ENCODE data around the gene ZNF774.

ZNF774 gene

DNA sequence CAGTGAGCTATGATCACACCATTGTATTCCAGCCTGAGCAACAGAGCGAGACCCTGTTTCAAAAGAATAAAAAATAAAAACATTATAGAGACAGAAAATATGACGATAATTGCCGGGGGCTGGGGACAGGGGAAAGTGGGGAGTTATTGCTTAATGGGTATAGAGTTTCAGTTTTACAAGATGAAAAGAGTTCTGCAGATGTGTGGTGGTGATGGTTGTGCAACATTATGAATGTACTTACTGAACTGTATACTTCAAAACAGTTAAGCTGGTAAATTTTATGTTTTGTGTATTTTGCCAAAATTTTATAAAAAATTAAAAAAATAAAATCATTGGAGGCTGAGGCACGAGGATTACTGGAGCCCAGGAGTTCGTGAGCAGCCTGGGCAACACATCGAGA is 24.8 kb upstream of the ZNF774 start:
- Histone ChIP-seq H3K4me1 (ENCODE audit: insufficient read depth, low read length) (no peaks in the 10 kb centered on the region), H4K20me1 (ENCODE audit: insufficient read depth, low read length) (no peaks in the 10 kb centered on the region), H3K4me2 (ENCODE audit: insufficient read depth, low read length) (no peak overlapping the region), H3K9ac (ENCODE audit: low read depth, low read length) (no peak overlapping the region), H3K79me2 (ENCODE audit: insufficient read depth, low read length) (no peaks in the 10 kb centered on the region), H3K9me3 (ENCODE audit: insufficient read depth, low read length, severe bottlenecking) (no peaks in the 10 kb centered on the region), H3K27me3 (ENCODE audit: insufficient read depth, low read length, poor library complexity) (no peaks in the 10 kb centered on the region), H3K27ac (ENCODE audit: low read length) (no peak overlapping the region), H3K4me3 (ENCODE audit: low read depth in 1 of 2, low read length in 2 of 2) (no peak overlapping the region), H2AFZ (ENCODE audit: low read depth, low read length) (no peak overlapping the region), H3K36me3 (ENCODE audit: insufficient read depth, low read length) (no peaks in the 10 kb centered on the region)
- TF ChIP-seq EZH2 (IDR thresholded peaks at IDR 0.05; ENCODE audit: borderline replicate concordance, low read depth, low read length, severe bottlenecking), result no peak
- TF ChIP-seq, protein P1, sequence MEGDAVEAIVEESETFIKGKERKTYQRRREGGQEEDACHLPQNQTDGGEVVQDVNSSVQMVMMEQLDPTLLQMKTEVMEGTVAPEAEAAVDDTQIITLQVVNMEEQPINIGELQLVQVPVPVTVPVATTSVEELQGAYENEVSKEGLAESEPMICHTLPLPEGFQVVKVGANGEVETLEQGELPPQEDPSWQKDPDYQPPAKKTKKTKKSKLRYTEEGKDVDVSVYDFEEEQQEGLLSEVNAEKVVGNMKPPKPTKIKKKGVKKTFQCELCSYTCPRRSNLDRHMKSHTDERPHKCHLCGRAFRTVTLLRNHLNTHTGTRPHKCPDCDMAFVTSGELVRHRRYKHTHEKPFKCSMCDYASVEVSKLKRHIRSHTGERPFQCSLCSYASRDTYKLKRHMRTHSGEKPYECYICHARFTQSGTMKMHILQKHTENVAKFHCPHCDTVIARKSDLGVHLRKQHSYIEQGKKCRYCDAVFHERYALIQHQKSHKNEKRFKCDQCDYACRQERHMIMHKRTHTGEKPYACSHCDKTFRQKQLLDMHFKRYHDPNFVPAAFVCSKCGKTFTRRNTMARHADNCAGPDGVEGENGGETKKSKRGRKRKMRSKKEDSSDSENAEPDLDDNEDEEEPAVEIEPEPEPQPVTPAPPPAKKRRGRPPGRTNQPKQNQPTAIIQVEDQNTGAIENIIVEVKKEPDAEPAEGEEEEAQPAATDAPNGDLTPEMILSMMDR (IDR thresholded peaks at IDR 0.05; ENCODE audit: borderline replicate concordance, extremely low read depth, low read length, poor library complexity, severe bottlenecking), result no peak
- ATAC-seq (ENCODE audit: insufficient read depth, low read depth), result no peak
- no peak for DNase-seq

DNA sequence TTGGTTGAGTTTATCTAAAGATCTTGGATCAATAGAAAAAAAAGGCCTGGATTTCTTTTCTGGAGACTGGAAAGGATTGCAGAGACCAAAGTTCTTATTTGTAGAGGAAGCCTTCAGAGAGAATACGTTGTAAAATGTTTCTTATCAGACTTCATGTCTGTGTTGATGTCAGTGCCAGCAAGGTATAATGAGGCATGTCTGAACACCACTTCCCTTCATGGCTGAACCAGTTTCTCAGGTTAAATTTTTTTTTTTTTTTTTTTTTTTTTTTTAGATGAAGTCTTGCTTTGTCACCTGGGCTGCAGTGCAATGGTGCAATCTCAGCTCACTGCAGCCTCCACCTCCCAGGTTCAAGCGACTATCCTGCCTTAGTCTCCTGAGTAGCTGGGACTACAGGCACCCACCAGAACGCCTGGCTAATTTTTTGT is 17.8 kb upstream of the ZNF774 start:
- Histone ChIP-seq H3K27me3 (ENCODE audit: insufficient read depth, low read length, poor library complexity) (no peaks in the 10 kb centered on the region), H3K4me3 (ENCODE audit: low read depth in 1 of 2, low read length in 2 of 2) (no peak overlapping the region), H3K4me2 (ENCODE audit: insufficient read depth, low read length) (no peak overlapping the region), H3K9ac (ENCODE audit: low read depth, low read length) (no peak overlapping the region), H3K27ac (ENCODE audit: low read length) (no peak overlapping the region), H3K9me3 (ENCODE audit: insufficient read depth, low read length, severe bottlenecking) (no peaks in the 10 kb centered on the region), H3K79me2 (ENCODE audit: insufficient read depth, low read length) (no peaks in the 10 kb centered on the region), H3K36me3 (ENCODE audit: insufficient read depth, low read length) (no peaks in the 10 kb centered on the region), H3K4me1 (ENCODE audit: insufficient read depth, low read length) (no peaks in the 10 kb centered on the region; the same call in 1 of the 2 replicates), H2AFZ (ENCODE audit: low read depth, low read length) (no peak overlapping the region), H4K20me1 (ENCODE audit: insufficient read depth, low read length) (no peaks in the 10 kb centered on the region)
- TF ChIP-seq, protein P1 (IDR thresholded peaks at IDR 0.05; ENCODE audit: borderline replicate concordance, extremely low read depth, low read length, poor library complexity, severe bottlenecking), result no peak
- TF ChIP-seq EZH2 (IDR thresholded peaks at IDR 0.05; ENCODE audit: borderline replicate concordance, low read depth, low read length, severe bottlenecking), result no peak
- no peak for DNase-seq
- no peak for ATAC-seq (ENCODE audit: insufficient read depth, low read depth)

DNA sequence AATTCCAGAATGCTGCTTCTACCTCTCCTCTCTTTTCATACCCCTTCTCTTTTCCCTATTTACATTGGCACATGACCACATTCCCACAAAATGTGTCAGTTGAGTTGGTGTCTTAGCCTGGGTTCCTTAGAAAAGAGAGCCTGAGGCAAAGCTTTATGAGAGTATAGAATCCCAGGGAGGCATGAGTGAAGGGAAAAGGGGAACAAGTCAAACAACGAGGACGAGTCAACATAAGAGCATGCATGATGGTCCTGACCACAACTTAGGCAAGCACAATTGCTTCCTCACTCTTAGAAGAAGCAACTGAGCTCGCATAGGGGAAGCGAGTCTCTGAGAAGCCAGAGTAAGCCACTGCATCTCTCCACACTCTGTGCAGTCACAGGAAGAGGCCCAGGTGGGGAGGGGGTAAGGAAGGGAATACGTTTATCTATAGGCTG is 15.4 kb upstream of the ZNF774 start:
- Histone ChIP-seq H3K27ac (ENCODE audit: low read length) (no peak overlapping the region), H3K9ac (ENCODE audit: low read depth, low read length) (no peak overlapping the region)

More for the DNA sequence above, 15.4 kb upstream of the ZNF774 start:
- H3K4me3 ChIP-seq (ENCODE audit: low read depth in 1 of 2, low read length in 2 of 2), result no peak overlapping the region
- H3K4me2 ChIP-seq (ENCODE audit: insufficient read depth, low read length), result no peak overlapping the region
- no peak overlapping the region for H2AFZ ChIP-seq (ENCODE audit: low read depth, low read length)
- TF ChIP-seq EZH2 (IDR thresholded peaks at IDR 0.05; ENCODE audit: borderline replicate concordance, low read depth, low read length, severe bottlenecking), result no peak
- TF ChIP-seq, protein P1 (IDR thresholded peaks at IDR 0.05; ENCODE audit: borderline replicate concordance, extremely low read depth, low read length, poor library complexity, severe bottlenecking), result no peak
- H3K79me2 ChIP-seq (ENCODE audit: insufficient read depth, low read length), result no peaks in the 10 kb centered on the region
- H4K20me1 ChIP-seq (ENCODE audit: insufficient read depth, low read length), result no peaks in the 10 kb centered on the region
- no peaks in the 10 kb centered on the region for H3K27me3 ChIP-seq (ENCODE audit: insufficient read depth, low read length, poor library complexity)
- no peaks in the 10 kb centered on the region for H3K36me3 ChIP-seq (ENCODE audit: insufficient read depth, low read length)
- peak; percentile 90 for ATAC-seq (ENCODE audit: insufficient read depth, low read depth)
- no peaks in the 10 kb centered on the region for H3K9me3 ChIP-seq (ENCODE audit: insufficient read depth, low read length, severe bottlenecking)
- no peaks in the 10 kb centered on the region; the same call in 1 of the 2 replicates for H3K4me1 ChIP-seq (ENCODE audit: insufficient read depth, low read length)
- peak; percentile 45 for DNase-seq

Data from DND-41 (cell line).